Osteoblast (primary cell): Measurements from ENCODE around the gene EIF2B2. TPM values are rescaled to one million over a fixed set of nuclear protein-coding genes. Genes with fewer than 3 reads are reported as not detected.

Experiments used
- DNase-seq: peaks from one replicate; pipeline ENCODE4 v3.0.0; 2011; ENCODE audit warnings: low spot score, mixed read lengths; ENCODE audit not compliant: insufficient read length; ENCODE audit errors: missing footprints
- H2AFZ ChIP-seq: 2 replicates; pipeline ENCODE4 v1.6.0; 2011; ENCODE audit warnings: mild to moderate bottlenecking, low read length
- H3K27ac ChIP-seq: 2 replicates; pipeline ENCODE4 v1.5.1; 2011; ENCODE audit warnings: mild to moderate bottlenecking, low read depth, low read length, moderate library complexity
- H3K27me3 ChIP-seq: 2 replicates; pipeline ENCODE4 v1.6.0; 2012; ENCODE audit warnings: mild to moderate bottlenecking, control low read depth, inconsistent platforms, low read length, moderate library complexity; ENCODE audit not compliant: insufficient read depth
- H3K36me3 ChIP-seq: 2 replicates; pipeline ENCODE4 v1.5.1; 2011; ENCODE audit warnings: mild to moderate bottlenecking, low read length, control low read depth, moderate library complexity; ENCODE audit not compliant: insufficient read depth
- H3K4me1 ChIP-seq: 2 replicates; pipeline ENCODE4 v1.5.1; 2011; ENCODE audit warnings: mild to moderate bottlenecking, low read length, control low read depth, moderate library complexity; ENCODE audit not compliant: insufficient read depth
- H3K4me2 ChIP-seq: 2 replicates; pipeline ENCODE4 v1.6.0; 2011; ENCODE audit warnings: mild to moderate bottlenecking, low read length; ENCODE audit not compliant: insufficient read depth
- H3K4me3 ChIP-seq: fragments of 200-600 bp; sonication (generic); 3 replicates; pipeline ENCODE4 v1.5.1; 2012; ENCODE audit warnings: mild to moderate bottlenecking, low read length, inconsistent platforms; ENCODE audit not compliant: insufficient read depth
- H3K79me2 ChIP-seq: 2 replicates; pipeline ENCODE4 v1.6.0; 2012; ENCODE audit warnings: mild to moderate bottlenecking, low read length, control low read depth, inconsistent platforms; ENCODE audit not compliant: insufficient read depth
- H3K9me3 ChIP-seq: 2 replicates; pipeline ENCODE4 v1.5.1; 2011; ENCODE audit warnings: low read depth, low read length, control low read depth
- H4K20me1 ChIP-seq: 2 replicates; pipeline ENCODE4 v1.6.0; 2012; ENCODE audit warnings: mild to moderate bottlenecking, low read length, control low read depth; ENCODE audit not compliant: insufficient read depth
- CTCF ChIP-seq: IDR thresholded peaks from 2 replicates; pipeline ENCODE4 v1.5.1; 2011; ENCODE audit warnings: mild to moderate bottlenecking, low read depth, low read length, moderate library complexity; ENCODE audit errors: extremely low read depth
- total RNA-seq: library from RNA; depleted of rRNA; stranded (reverse); fragments of >200 nt; gene quantifications from 2 replicates; pipeline ENCODE4 v1.2.3, GENCODE V29; 2012

EIF2B2 gene
- total RNA-seq, 1 donor = 39.4 TPM

GRCh38 chr14:75032939-75033338, 30.2 kb downstream of the EIF2B2 start:
- DNase-seq = no peak
- no peak for TF ChIP-seq CTCF

GRCh38 chr14:75040507-75040906, 37.8 kb downstream of the EIF2B2 start:
- no peak for TF ChIP-seq CTCF
- Histone ChIP-seq H4K20me1 (no peaks in the 10 kb centered on the region), H2AFZ (no peak overlapping the region), H3K4me1 (peaks cover 9% of the 10 kb centered on the region), H3K79me2 (peaks cover 12% of the 10 kb centered on the region), H3K27me3 (no peaks in the 10 kb centered on the region), H3K4me3 (no peak overlapping the region), H3K9me3 (no peaks in the 10 kb centered on the region), H3K27ac (no peak overlapping the region), H3K4me2 (no peak overlapping the region), H3K36me3 (peaks cover 24% of the 10 kb centered on the region)
- DNase-seq = no peak

More at GRCh38 chr14:75032939-75033338, 30.2 kb downstream of the EIF2B2 start:
- H3K36me3 ChIP-seq = peaks cover 43% of the 10 kb centered on the region
- no peak overlapping the region for H2AFZ ChIP-seq
- H4K20me1 ChIP-seq = no peaks in the 10 kb centered on the region
- H3K27me3 ChIP-seq = no peaks in the 10 kb centered on the region
- no peaks in the 10 kb centered on the region for H3K9me3 ChIP-seq
- no peaks in the 10 kb centered on the region for H3K79me2 ChIP-seq
- H3K4me1 ChIP-seq = no peaks in the 10 kb centered on the region
- H3K27ac ChIP-seq = no peak overlapping the region
- H3K4me2 ChIP-seq = no peak overlapping the region
- no peak overlapping the region for H3K4me3 ChIP-seq

- H3K79me2 ChIP-seq = peaks cover 15% of the 10 kb centered on the region
- no peaks in the 10 kb centered on the region for H3K9me3 ChIP-seq
- no peak overlapping the region for H3K4me2 ChIP-seq
- TF ChIP-seq CTCF = no peak
- peaks cover 9% of the 10 kb centered on the region for H3K4me1 ChIP-seq
- DNase-seq = no peak
- H3K4me3 ChIP-seq = no peak overlapping the region
- H3K27ac ChIP-seq = no peak overlapping the region
- H3K36me3 ChIP-seq = peaks cover 21% of the 10 kb centered on the region
- no peaks in the 10 kb centered on the region for H4K20me1 ChIP-seq
- no peaks in the 10 kb centered on the region for H3K27me3 ChIP-seq
- H2AFZ ChIP-seq = no peak overlapping the region
Measured at GRCh38 chr14:75040959-75041358, 38.2 kb downstream of the EIF2B2 start.

- Histone ChIP-seq H3K9me3 (no peaks in the 10 kb centered on the region), H3K27ac (no peak overlapping the region), H4K20me1 (no peaks in the 10 kb centered on the region), H3K4me3 (no peak overlapping the region), H3K27me3 (no peaks in the 10 kb centered on the region), H2AFZ (no peak overlapping the region), H3K36me3 (peaks cover 21% of the 10 kb centered on the region), H3K4me1 (peaks cover 12% of the 10 kb centered on the region), H3K79me2 (peaks cover 21% of the 10 kb centered on the region), H3K4me2 (no peak overlapping the region)
- TF ChIP-seq CTCF = no peak
- no peak for DNase-seq
Measured at GRCh38 chr14:75041613-75042012, 38.9 kb downstream of the EIF2B2 start.
